Activated CD4-positive, alpha-beta T cell treated with anti-CD3 and anti-CD28 coated beads, Interleukin-2, amount 50 U/mL, for 24 hours (primary cell): ENCODE results near the gene GSTA3.
"Not testable (repeated sequence)": the region's sequence is repeated elsewhere in the genome, so short reads cannot be mapped to it uniquely, and the experiment has no call there.

Experiments
- DNase-seq, 2 donors: peaks; one replicate each; pipeline ENCODE4 v3.0.0-alpha.2; 2020; ENCODE audit warnings: low read depth in 1 of 2, low spot score in 1 of 2

Gene GSTA3

DNA sequence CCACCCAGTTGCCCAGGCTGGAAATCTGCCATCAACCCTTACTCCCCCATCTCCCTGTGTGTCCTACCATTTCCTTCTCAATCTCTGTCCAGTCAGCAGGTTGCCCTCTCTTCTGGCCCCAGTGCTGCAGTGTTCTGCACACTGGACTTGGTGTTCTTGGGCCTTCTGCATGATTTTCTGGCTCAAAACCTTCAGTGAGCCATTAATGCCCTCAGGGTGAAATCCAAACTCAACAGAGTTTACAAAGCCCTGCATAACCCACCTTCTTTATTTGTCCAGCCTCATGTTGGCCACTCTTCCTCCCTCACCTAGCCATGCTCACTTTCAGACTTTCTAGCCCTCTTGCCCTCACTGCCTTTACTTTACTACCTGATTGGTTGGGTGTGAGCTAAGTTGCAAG is 5.0 kb upstream of the GSTA3 start:
- no peak for DNase-seq

DNA sequence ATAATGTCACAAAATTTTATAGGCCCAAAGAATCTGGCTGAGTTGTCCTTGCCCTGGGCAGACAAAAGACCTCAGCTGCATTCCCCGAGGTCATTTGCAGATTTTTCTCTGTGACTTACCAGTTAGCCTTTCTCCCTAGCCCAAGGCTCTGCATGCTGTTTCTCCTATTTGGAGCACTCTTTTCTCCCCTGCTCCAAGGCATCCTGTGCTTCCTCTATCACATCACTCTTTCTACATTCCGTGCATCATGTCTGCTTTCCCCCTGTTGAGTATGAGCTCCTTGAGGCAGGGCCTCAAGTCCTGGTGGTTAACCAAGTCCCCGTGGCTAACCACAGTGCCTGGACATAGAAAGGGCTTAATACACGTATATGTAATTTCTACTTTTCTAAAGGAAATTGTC is 593 bp upstream of the GSTA3 start:
- no peak for DNase-seq

DNA sequence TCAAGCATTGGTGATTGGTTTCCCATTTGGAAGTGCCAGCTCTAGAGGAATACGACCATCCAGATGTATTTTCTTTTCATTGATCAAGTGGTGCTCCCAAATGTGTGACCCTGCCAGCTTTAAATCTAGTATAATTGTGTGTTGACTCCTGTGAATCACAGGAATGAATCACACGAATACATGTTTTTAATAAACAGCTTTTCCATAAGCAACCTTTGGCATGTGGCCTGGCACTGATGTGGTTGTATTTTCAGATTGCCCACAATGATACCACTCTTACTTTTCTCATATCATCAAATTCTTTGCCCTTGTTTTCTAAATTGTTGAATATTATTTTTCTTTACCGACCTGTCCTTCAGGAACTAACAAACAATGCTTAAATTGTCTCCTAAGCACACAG is 367 bp downstream of the GSTA3 start:
- no peak for DNase-seq

DNA sequence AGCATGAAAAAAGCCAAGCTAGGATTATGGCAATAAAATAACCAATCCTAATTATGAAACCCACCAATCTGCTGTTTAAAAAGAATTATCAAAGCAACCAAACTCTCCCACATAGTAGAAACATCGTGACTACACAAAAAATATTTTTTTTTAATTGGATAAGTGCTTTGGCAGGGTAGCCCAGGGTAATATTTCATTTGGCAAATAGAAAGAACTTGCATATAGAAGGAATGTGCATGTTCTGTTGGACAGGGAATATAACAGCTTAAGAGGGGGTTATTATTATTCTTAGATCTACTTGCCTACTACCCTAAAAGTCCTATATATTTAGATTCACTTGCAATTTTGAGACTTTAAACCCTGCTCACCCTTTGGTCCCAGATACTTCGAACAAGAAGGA is 972 bp downstream of the GSTA3 start:
- DNase-seq, result no peak

DNA sequence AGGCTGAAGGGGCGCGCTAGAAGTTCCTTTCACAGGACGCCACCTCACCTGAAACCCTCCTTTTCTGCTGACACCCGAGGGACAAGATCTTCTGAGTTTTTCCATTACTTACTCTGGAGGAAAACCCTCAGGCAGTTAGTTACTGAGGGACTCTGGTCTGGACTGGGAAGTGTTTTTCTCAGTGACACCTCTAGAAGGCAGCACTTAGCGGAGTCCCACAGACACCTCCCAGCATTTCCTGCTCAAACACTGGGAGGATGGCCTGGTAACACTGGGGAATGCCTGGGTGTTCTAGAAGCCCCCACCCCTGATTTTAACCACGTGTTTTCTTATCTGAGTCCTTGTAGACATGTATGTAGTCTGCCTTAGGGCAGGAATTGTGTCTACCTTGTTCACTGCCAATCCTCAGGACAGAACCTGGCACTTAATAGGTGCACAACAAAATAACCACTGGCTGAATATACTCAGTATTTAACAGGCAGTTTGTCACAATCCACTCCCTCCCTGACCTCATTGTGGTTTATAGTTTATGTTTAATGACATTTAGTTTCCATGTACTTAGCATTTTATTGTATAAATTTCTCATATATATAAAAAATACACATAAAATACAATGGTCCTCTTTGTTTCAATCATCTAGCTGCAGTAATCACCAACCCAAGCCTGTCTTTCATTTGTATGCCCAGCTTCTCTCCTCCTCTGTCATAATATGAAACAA is 4.8 kb downstream of the GSTA3 start:
- no peak for DNase-seq

DNA sequence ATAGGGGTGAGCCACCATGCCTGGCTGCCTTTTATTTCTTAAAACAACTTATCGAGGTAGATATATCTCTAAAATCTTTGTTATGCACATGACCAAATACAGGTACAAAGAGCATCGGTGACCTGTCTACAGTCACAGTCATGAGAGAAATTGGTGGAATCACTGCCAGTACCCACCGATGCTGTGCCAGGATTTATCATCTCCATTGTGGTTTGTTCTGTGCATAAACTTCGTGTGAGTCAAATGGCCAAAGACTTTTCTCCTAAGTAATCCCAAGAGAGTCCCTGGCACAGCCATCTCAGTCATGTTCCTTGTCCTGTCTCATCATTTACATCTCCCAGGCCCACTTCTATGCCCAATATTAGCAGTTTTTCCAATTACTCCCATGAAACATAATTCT is 9.0 kb downstream of the GSTA3 start:
- DNase-seq, result no peak

DNA sequence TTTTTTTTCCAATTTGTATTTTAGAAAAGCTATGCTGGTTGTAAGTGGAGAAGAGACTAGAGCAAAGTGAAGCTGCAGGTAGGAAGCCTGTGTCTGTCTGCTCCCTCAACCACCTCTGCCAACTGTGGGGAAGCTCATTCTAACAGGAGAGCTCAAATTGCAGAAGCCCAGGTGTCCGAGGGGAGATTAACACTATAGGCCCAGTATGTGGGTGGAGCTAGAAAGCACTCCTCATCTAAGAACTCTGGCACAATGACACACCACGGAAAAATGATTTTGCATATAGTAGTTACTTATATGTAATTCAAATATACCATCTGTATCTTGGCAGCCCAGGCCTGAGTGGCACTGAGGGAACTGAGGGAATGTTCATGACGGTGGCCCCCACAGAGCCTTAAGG is 13.7 kb downstream of the GSTA3 start:
- not testable (repeated sequence) for DNase-seq

DNA sequence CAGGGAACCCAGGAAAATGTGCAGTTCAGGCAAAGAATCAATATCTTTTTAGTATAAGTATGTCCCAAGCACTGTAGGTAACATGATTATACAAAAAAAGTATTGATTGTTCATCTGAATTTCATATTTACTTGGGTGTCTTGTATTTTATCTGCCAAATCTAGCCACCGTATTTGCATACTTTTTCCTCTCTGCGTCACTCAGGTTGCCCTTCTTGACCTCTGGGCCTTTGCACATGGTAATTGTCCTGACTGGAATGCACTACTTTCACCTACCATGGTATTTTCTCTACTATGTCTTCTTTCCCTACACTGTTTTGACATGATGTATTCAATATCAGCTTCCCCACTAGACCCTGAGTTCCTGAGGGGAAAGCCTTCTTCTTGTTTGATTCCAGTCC is 15.2 kb downstream of the GSTA3 start:
- no peak for DNase-seq

DNA sequence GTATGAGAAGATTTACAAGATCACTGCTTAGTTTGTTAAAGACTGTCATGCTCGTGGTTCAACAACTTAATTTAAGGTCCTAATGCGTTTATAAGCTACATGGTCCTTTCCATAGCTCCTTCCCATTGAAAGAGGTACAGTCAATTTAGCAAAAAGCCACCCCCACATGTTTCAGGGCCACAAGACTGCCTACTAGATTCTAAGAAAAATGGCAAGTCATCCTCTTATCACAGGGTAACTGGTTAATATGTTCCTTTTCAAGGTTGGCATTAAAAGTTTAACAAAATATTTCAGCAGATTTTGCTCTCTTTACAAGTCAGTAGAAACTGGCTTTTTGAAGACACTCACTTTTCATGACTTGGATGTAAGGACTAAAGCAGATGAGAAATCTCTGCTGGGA is 15.7 kb downstream of the GSTA3 start:
- no peak for DNase-seq

DNA sequence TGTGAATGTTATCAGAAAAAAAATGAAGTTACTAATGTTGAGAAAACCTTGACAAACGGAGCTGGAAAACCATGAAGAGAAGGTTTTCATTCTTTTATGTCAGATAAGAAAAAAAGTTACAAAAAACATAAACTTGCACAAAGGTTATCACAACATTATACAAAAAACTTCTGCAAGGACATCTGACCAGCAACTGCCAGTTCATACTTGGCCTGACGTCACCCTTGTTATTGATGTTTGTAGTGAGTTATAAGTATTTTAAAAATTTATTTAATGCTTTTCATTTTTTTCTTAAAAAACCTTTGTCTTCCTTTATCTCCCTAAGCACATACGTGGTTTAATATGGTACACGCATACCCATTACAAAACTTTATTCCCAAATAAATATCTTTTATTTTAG is 16.3 kb downstream of the GSTA3 start:
- no peak for DNase-seq

DNA sequence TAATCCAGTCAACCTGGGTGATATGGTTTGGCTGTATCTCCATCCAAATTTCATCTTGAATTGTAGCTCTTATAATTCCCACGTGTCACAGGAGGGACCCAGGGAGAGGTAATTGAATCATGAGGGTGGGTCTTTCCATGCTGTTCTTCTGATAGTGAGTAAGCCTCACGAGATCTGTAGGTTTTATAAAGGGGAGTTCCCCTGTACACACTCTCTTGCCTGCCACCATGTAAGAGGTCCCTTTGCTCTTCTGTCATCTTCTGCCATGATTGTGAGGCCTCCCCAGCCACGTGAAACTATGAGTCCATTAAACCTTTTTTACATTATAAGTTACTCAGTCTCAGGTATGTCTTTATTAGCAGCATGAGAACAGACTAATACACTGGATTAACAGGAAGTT is 19.5 kb downstream of the GSTA3 start:
- DNase-seq, result no peak

DNA sequence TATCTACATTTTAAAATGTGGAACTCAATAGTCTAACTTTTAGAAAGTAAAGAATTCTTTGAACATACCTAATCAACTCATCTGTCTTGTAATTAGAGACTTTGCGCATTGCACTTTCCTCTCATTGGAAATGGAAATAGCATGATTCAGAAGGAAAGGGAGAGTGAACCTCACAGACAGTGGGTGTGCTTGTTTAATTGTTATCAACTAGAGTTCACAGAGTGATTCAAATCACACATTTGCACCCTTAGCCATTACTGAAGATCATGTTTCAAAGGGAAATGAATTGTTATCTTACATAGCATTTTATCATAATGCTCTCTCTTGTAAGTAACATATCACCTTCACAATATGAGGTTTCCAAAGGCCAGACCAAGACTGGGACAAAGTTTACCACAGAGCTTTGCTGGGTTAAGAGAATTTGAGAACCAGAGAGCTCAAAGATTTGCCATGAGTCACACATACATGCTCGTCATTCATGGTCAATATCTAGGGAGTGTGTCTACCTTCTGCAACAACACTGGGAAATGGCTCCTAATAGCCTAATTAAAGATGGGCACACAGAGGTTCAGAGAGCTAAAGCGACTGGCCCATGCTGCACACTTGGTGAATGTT is 21.5 kb downstream of the GSTA3 start:
- DNase-seq, result no peak

DNA sequence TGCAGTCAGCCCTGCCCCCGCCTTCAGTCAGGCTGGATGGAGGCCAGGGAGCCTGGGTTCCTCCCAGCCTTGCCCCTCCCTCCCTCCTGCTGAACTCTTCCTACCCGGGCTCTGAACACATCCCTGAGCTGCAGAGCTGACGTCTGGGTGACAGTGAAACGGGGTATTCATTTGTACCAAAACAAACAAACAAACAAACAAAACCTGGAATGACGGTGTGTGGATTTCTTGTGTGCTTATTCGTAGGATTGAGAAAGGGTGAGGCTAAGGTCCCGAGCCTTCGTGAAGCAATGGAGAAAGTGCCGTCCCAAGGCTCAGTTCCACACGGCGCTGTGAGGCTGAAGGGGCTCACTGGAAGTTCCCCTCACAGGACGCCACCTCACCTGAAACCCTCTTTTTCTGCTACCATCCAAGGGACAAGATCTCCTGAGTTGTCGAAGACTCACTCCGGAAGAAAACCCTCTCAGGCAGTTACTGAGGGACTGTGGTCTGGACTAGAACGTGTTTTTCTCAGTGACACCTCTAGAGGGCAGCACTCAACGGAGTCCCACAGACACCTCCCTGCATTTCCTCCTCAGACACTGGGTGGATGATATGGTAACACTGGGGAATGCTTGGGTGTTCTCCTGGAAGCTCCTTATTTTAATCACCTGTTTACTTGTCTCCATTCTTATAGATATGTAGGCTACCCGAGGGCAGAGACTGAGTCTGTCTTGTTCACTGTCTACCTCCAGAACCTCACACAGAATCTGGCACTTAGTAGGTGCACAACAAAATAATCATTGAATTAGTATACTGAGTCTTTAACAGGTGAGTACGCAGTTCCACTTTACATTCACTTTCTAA is 27.3 kb downstream of the GSTA3 start:
- peak; percentile 30 to 59 for DNase-seq

DNA sequence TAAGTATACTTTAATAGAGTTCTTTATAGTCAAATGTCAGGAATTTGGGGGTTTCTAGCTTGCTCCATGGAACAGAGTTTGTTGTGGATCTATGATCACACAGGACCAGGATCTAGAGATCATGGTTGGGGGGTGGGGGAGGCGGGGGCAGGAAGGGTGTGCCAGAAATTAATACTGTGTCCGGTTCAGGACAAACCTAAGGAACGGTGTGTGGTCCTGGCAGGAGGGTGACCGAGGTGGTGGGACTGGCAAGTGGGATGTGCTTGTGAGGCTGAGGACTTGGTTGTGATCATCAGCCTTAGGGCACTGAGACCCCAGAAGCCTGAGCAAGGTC is 27.9 kb downstream of the GSTA3 start:
- no peak for DNase-seq

DNA sequence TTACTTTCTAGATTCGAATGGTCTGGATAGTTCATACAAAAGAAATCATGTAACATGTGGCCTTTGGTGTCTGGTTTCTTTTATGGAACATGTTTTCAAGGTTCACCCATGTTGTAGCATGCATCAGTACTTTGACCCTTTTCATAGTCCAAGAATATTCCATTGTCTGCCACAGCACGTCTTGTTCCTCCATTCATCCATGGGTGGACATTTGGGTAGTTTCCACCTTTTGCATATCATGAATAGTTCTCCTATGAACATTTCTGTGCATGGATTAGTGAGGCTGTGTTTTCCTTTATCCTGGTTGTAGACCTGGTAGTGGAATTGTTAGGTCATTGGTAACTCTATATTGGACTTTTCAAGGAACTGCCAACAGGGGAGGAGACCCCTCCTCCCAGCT is 31.7 kb downstream of the GSTA3 start:
- DNase-seq, result no peak

DNA sequence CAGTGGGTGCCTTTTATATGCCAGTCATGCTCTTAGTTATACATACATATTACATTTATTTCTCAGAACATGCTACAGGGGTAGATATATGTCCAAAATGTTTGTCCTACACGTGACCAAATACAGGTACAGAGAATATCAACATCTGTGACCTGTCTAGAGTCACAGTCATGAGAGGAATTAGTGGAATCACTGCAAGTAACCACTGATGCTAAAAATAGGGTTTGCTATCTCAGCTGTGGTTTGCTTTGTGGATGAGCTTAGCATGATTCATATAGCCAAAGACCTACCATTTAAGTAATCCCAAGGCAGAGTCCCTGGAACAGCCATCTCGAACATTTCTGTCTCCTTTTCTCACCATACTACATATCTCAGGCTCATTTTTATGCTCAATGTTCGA is 32.3 kb downstream of the GSTA3 start:
- no peak for DNase-seq

DNA sequence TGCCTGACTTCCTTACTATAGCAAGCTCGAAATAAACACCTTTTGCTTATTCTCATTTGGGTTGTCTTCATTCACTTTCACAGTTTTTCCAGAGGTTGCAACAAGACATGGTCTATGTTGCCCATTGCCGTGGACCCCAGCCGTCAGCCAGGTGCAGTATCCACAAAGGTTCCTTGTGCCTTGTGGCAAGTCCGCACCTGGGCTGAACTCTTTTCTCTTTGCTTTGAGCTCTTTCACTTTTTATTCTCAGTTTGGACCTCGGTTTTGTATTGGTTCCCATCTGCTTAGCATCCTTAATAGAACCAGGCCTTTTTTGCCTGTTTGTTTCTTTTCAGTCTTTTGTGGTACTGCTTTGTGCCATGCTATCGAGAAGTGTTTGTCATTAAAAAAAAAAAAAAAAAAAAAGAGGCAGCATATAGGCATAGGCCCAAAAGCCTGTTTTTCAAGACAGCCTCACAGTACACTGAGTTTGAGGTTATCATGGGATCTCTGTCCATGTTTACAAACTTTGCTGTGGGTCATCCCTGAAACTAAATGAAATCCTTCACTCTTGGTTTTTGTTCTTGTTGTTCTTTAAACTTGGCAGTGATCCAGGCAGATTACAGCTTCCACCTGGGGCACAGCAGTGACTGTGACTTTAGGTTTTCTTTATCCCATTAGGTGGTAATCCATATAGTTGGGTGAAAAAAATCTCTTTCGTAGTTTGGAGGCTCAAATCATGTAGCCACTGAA is 33.3 kb downstream of the GSTA3 start:
- no peak for DNase-seq

DNA sequence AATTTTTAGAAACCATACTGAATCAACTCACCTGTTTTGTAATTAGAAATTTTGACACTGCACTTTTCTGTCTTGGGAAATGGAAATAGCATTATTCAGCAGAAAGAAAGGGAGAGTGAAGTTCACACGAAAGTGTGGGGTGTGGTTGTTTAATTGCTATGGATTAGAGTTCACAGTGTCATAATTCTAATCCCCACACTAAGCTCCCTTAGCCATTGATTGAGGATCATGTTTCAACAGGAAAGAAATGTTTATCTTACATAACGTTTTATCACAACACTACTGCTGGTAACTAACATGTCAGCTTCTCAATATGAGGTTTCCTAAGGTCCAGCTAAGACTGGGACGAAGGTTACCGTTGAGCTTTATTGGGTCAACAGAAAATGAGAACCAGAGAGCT is 37.5 kb downstream of the GSTA3 start:
- no peak for DNase-seq

DNA sequence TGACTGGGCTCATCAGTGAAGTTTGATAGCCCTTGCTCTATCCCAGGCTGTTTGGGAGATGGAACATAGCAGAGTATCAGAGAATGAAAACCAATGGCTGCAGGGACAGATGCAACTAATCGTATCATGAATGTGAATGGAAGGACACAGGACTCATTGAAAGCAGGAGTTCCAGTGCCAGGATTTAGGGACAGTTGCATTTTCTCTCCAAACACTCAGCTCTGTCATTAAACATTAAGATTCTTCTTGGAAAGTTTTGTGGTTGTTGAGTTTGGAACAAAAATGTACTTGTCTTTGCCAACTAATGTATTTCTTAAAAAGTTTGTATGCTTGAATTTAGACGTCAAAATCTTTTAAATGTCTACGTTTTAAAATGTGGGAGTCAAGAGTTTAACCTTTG is 37.9 kb downstream of the GSTA3 start:
- no peak for DNase-seq

DNA sequence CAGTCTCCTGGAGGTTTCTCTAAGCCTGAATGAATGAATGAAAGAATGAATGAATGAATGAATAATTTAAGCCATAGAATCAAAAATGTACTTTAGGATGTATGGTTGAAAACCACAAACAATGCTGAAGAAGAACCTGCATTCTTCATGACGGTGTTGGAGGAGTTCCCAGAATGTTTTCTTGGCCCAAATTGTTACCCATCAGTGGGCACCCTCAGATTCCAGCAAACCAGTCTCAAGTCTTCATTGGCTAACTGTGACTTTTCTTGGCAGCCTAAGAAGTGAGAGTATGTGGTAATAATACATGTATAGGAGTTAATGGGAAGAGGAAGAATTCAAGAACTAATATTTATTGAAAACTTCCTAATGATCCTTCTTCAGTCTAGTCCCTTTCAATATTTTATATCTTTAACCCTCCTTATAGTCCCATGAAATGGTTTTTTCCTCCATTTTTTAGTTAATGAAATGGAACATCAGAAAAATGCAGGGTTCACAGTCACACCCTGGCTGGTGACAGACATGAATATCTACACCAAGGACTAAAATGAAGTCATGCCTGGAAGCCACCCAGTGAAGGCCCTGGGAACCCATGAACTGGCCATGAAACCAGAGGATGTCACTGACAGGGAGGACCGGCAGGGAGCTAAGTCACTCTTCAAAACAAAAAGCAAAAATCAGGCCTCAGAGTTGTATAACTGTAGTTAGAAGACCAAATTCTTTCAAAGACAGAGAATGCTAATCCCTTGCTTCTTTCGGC is 39.0 kb downstream of the GSTA3 start:
- not testable (repeated sequence) for DNase-seq

DNA sequence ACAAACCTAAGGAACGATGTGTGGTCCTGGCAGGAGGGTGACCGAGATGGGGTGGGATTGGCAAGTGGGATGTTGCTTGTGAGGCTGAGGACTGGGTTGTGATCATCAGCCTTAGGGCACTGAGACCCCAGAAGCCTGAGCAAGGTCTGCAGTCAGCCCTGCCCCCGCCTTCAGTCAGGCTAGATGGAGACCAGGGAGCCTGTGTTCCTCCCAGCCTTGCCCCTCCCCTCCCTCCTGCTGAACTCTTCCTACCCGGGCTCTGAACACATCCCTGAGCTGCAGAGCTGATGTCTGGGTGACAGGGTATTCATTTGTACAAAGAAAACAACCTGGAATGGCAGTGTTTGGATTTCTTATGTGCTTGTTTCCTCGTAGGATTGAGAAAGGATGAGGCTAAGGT is 40.6 kb downstream of the GSTA3 start:
- not testable (repeated sequence) for DNase-seq
